Islet precursor cell (in vitro differentiated cells): ENCODE results near the gene CRTC1.

Experiments used
- DNase-seq: peaks from one replicate; pipeline ENCODE4 v3.0.0-alpha.2; 2018

The CRTC1 gene

GRCh38 chr19:18788529-18789421, 105.3 kb downstream of the CRTC1 start:
- DNase-seq: no peak

- no peak for DNase-seq
Observed at GRCh38 chr19:18789422-18789869, 106.0 kb downstream of the CRTC1 start.

- peak; percentile 73 for DNase-seq
Observed at GRCh38 chr19:18789883-18790565, 106.5 kb downstream of the CRTC1 start.

- DNase-seq: no peak
Observed at GRCh38 chr19:18790566-18791314, 107.3 kb downstream of the CRTC1 start, which contains the start of gene COMP. Gene COMP, minus strand, starts transcription at chr19:18791305. Its CDS starts 36 bp downstream, at chr19:18791269.

GRCh38 chr19:18791315-18791678, 107.8 kb downstream of the CRTC1 start:
- DNase-seq: no peak

- no peak for DNase-seq
Observed at GRCh38 chr19:18792661-18793060, 109.2 kb downstream of the CRTC1 start.

- DNase-seq: peak; percentile 72
Observed at GRCh38 chr19:18793144-18794028, 109.9 kb downstream of the CRTC1 start.

- no peak for DNase-seq
Observed at GRCh38 chr19:18794029-18794313, 110.5 kb downstream of the CRTC1 start.

GRCh38 chr19:18794692-18795091, 111.2 kb downstream of the CRTC1 start:
- DNase-seq: no peak

GRCh38 chr19:18795540-18795939, 112.1 kb downstream of the CRTC1 start:
- DNase-seq: peak; percentile 77

GRCh38 chr19:18796239-18796638, 112.8 kb downstream of the CRTC1 start:
- no peak for DNase-seq

- DNase-seq: no peak
Observed at GRCh38 chr19:18798384-18799352, 115.2 kb downstream of the CRTC1 start.

GRCh38 chr19:18799389-18799970, 116.0 kb downstream of the CRTC1 start:
- DNase-seq: no peak

GRCh38 chr19:18800079-18800478, 116.6 kb downstream of the CRTC1 start:
- no peak for DNase-seq

GRCh38 chr19:18800636-18801035, 117.2 kb downstream of the CRTC1 start:
- no peak for DNase-seq

- DNase-seq: no peak
Observed at GRCh38 chr19:18802354-18802753, 118.9 kb downstream of the CRTC1 start.

GRCh38 chr19:18803550-18804138, 120.2 kb downstream of the CRTC1 start:
- no peak for DNase-seq

- DNase-seq: no peak
Observed at GRCh38 chr19:18804139-18804601, 120.7 kb downstream of the CRTC1 start.

- DNase-seq: no peak
Observed at GRCh38 chr19:18804643-18805042, 121.2 kb downstream of the CRTC1 start.

- DNase-seq: no peak
Observed at GRCh38 chr19:18807861-18808331, 124.4 kb downstream of the CRTC1 start.
